Hematopoietic multipotent progenitor cell (in vitro differentiated cells): ENCODE results near the gene CFD. TPM values are rescaled to one million over a fixed set of nuclear protein-coding genes. Genes with fewer than 3 reads are reported as not detected.
"Not testable (repeated sequence)": the region's sequence is repeated elsewhere in the genome, so short reads cannot be mapped to it uniquely, and the experiment has no call there.

Experiments used
- DNase-seq, 3 donors: peaks; one replicate each; pipeline ENCODE4 v3.0.0-alpha.2; 2011 to 2015; ENCODE audit warnings: low read depth in 2 of 3, low spot score in 2 of 3
- total RNA-seq: library from RNA; depleted of rRNA; stranded (reverse); fragments of >200 nt; gene quantifications from one replicate; pipeline ENCODE4 v1.2.3, GENCODE V29; 2012

CFD gene
- total RNA-seq, 1 donor: 9.4 TPM

DNA sequence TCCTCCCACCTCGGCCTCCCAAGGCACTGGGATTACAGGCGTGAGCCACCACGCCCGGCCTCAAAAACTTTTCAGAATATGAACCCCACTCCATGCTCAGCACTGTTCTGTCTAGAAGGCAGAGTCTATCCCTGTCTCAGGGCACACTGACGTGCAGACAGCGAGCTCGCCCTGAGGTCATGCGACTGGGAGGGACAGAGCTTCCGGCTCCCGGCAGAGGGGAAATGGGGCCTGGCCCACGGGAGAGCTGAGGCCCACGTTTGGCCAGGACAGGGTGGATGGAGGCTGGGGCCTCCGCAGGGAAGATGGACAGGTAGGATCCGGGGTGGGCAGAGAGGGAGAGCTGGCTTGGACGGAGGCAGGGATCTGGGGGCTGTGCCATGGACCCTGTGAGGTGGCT lies 34.6 kb upstream of the CFD start:
- no peak for DNase-seq

DNA sequence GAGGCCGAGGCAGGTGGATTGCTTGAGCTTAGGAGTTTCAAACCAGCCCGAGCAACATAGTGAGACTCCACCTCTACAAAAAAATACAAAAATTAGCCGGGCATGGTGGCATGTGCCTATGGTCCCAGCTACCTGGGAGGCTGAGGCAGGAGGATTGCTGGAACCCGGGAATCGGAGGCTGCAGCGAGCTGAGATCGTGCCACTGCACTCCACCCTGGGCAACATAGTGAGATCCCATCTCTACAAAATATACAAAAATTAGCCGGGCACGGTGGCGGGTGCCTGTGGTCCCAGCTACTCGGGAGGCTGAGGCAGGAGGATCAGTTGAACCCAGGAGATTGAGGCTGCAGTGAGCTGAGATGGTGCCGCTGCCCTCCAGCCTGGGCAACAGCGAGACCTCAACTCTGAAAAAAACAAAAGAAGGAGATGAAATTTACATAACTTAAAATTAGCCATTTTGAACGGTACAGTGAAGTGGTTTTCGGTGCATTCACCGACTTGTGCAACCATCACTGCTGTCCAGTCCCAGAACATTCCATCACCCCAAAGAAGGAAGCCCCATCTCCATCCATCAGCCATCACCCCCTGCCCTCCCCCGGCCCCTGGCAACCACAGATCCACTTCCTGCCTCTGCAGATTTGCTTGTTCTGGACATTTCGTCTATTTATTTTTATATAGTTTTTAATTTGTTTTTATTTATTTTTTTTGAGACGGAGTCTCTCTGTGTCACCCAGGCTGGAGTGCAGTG lies 33.4 kb upstream of the CFD start:
- no peak for DNase-seq

DNA sequence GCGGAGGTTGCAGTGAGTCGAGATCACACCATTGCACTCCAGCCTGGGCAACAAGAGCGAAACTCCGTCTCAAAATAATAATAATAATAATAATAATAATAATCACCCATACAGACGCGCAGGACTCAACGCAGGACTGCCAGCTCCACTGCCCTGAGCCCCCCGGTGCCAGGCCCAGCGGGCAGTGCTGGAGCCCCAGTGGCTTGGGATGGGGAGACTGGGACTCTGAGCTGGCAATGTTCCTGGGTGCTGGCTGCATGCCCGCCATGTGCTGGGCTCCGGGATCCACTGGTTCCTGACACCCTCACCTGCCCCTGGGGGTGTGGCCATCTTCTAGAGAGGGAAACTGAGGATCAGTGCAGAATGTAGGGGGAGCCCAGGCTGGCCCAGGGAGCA lies 32.2 kb upstream of the CFD start:
- DNase-seq: no peak

DNA sequence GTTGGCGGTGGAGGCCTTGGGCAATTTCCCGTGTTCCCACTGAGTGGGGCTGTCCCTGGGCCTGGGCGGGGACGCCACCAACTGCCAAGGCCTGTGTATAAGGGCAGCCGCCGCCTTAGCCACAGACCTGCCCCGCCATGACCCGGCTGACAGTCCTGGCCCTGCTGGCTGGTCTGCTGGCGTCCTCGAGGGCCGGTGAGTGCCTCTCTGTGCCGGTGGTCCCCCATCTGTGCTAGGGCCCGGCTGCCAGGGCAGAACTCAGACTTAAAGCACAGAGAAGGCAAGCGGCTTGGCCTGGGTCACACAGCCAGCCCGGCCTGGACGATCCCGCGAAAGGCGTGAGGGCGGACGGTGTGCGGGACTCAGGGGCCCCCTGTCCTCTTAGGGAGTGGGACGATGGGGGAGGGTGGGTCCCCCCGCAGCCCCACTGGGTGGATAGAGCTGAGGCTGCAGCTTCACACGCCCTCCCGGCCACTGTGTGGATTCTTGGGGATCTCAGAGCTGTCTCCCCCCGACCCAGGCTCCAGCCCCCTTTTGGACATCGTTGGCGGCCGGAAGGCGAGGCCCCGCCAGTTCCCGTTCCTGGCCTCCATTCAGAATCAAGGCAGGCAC lies 31.6 kb upstream of the CFD start, which contains the start of gene AZU1:
Gene AZU1, plus strand, starts transcription at position 128 of the 612 bp plus-strand sequence. Its CDS starts 10 bp downstream, at position 138.
- DNase-seq: no peak

DNA sequence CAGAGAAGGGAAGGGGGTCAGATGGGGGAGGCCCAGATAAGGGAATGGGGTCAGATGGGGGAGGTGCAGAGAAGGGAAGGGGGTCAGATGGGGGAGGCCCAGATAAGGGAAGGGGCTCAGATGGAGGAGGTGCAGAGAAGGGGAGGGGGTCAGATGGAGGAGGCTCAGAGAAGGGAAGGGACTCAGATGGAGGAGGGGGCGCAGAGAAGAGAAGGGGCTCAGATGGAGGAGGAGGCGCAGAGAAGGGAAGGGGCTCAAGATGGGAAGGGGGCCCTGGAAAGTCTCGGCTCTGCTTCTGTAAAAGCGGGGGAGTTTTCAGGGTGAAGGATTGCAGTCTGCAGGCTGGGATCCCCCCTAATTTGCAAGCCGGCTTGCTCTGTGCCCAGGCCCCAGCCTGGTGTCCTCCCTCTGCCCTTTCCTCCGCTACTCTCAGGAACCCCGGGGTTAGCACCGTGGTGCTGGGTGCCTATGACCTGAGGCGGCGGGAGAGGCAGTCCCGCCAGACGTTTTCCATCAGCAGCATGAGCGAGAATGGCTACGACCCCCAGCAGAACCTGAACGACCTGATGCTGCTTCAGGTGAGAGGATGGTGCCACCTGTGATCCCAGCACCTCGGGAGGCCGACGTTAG lies 30.2 kb upstream of the CFD start:
- no peak for DNase-seq

DNA sequence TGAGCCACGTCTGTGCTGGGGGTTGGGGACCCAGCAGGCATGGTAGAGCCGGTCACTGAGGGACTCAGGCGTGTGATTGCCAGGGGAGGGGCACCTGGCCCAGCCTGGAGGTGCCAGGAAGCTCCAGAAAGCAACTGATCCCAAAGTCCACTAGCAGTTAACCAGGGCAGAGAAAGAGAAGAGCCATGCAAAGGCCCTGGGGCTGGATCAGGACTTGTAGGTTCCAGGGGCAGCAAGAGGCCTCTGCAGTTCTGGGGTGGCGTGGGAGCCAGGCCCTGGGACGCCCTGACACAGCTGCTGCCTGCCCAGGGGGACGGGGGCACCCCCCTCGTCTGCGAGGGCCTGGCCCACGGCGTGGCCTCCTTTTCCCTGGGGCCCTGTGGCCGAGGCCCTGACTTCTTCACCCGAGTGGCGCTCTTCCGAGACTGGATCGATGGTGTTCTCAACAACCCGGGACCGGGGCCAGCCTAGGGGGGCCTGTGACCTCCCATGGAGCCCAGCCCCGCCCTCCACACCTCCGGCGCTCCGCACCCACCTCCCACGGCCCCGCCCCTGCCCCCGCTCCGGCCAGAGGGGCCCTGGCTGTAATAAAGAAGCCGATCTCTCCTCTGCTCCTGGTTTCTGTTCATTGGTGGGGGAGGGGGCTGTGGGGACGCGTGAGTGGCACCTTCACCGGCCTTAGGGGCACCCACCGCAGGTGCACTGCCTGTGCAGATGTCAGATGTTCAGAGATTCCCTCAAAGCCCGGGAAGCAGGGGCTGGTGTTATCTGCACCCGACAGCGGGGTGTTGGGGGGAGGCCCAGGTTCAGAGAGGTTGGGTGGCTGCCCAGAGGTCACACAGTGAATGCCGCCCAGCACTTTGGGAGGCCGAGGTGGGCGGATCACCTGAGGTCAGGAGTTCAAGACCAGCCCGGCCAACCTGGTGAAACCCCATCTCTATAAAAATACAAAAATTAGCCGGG lies 27.8 kb upstream of the CFD start:
- no peak for DNase-seq

DNA sequence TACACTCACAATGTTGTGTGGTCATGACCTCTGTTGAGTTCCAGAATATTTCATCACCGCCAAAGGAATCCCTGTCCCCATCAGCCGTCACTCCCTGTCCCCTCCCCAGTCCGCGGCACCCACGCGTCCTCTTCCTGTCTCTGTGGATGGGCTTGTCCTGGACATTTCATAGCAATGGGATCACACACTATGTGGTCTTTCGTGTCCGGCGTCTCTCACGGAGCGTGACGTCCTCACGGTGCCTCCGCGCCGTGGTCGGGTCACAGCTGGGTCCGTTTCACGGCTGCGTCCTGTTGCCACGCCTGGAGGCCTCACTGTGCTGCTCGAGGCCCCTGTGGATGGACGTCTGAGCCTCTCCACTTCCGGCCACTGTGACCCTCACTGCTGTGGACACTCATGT lies 25.2 kb upstream of the CFD start:
- no peak for DNase-seq

DNA sequence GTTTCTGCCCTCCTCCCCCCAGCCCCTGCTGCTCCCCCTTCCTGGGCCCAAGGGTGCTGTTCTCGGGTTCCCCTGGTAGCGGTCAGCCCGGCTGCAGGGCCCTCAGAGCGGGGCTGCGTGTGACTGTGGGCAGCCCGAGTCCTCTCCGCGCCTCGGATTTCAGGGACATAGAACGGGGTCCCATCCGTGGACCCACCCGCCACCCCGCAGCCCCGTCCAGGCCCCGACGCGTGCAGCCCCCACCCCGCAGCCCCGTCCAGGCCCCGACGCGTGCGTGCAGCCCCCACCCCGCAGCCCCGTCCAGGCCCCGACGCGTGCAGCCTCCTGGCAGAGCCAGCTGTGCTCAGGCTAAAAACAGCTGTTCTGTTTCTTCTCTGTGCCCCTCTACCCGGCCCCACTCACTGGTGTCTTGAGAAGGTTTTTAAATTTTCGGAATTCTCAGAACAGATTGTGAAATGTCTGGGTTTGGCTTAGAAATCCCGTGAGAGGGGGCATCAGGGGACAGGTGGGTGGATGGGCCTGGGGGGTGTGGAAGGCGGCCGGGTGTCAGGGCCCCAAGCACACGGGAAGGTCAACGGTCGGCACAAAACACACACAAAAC lies 24.2 kb upstream of the CFD start:
- DNase-seq: no peak

DNA sequence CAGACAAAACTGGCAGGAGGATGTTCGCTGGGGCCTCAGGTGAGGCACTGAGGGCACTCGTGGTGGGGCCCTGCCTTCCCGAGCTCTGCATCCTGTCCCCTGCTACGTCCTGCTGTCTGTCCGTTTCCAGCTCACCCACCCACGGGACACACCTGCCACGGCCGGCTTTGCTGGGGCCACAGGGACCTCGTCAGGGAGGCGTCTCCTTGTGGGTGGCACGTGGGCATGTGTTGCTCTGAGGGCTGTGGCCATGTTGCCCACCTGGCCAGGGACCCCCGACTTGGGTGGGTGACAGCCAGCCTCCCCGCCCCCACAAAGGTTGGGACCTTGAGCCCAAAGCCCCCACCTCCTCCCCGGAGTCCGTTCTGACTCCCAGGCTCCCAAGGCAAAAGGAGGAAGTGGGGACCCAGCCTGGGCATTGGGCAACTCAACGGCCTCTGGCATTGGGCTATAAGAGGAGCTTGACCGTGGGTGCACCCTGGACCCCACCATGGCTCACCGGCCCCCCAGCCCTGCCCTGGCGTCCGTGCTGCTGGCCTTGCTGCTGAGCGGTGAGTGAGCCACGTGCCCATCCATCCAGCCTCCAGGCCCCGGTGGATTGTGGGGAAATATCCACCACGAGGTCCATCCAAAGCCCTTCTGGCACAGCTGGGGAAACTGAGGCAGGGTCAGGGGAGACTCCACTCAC lies 18.8 kb upstream of the CFD start, which contains the start of gene PRTN3:
Gene PRTN3, plus strand, starts transcription at position 481 of the 688 bp plus-strand sequence. Its CDS starts 10 bp downstream, at position 491.
- DNase-seq: no peak

DNA sequence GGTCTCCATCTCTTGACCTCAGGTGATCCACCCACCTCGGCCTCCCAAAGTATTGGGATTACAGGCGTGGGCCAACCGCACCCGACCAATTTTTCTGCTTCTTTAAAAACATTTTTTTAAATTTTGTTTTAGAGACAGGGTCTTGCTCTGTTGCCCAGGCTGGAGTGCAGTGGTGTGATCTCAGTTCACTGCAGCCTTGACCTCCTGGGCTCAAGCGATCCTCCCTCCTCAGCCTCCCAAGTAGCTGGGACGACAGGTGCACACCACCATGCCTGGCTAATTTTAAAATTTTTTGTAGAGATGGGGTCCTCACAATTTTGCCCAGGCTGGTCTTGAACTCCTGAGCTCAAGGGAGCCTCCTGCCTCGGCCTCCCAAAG lies 16.7 kb upstream of the CFD start:
- DNase-seq: not testable (repeated sequence)

DNA sequence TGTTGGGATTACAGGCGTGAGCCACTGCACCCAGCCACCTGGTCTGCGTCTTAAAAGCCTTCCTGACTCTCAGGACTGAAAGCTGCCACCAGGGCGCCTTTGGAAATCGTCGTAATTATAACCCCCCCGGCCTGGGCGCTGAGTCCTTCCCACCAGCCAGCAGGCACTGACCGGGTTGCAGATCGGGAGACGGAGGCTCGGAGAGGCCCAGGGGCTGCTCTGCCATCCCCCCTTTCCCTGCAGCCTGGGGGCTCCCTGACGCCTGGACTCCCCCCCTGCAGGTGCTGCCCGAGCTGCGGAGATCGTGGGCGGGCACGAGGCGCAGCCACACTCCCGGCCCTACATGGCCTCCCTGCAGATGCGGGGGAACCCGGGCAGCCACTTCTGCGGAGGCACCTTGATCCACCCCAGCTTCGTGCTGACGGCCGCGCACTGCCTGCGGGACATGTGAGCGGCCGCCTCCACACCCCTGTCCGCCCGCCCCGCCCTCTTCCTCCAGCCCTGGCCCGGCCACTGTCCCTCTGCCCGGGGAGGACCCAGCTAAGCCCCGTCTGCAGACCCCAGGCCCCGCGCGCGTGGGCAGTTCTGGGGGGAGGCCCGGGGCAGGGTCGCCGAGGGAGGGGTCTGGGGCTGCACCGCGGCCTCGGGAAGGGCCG lies 16.2 kb upstream of the CFD start:
- no peak for DNase-seq

DNA sequence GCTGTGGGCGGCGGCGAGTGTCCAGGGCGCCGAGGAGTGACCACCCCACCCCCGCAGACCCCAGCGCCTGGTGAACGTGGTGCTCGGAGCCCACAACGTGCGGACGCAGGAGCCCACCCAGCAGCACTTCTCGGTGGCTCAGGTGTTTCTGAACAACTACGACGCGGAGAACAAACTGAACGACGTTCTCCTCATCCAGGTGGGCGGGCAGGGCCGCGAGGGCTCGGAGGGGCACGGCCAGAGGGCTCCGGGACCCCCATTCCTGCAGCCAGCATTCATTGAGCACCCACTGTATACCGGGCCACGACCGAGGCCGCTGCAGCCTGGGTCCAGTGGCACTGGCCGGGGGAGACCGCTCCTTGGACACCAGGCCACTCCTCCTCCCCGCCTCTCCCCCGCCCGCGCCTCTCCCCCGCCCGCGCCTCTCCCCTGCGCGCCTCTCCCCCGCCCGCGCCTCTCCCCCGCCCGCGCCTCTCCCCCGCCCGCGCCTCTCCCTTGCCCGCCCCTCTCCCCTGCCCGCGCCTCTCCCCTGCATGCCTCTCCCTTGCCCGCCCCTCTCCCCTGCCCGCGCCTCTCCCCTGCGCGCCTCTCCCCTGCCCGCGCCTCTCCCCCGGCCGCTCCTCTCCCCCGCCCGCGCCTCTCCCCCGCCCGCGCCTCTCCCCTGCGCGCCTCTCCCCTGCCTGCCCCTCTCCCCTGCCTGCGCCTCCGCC lies 15.5 kb upstream of the CFD start:
- no peak for DNase-seq

DNA sequence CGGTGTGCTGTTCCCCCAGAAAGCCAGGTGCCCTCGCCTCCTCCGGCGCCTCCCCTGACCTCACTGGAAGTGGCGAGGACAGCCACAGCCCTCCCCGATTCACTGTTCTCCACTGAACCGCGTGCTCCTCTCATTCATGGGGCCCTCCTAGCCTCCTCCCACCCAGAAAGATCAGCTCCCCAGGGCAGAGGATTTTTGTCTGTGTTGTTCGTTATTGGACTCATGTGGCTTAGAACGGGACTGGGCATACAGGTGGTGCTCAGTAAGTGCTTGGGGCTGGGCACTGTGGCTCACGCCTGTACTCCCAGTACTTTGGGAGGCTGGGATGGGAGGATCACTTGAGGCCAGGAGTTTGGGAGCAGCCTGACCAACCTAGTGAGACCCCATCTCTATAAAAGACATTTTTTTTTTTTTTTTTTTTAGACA lies 14.9 kb upstream of the CFD start:
- DNase-seq: peak in 1 of 3 donors; percentile 38

DNA sequence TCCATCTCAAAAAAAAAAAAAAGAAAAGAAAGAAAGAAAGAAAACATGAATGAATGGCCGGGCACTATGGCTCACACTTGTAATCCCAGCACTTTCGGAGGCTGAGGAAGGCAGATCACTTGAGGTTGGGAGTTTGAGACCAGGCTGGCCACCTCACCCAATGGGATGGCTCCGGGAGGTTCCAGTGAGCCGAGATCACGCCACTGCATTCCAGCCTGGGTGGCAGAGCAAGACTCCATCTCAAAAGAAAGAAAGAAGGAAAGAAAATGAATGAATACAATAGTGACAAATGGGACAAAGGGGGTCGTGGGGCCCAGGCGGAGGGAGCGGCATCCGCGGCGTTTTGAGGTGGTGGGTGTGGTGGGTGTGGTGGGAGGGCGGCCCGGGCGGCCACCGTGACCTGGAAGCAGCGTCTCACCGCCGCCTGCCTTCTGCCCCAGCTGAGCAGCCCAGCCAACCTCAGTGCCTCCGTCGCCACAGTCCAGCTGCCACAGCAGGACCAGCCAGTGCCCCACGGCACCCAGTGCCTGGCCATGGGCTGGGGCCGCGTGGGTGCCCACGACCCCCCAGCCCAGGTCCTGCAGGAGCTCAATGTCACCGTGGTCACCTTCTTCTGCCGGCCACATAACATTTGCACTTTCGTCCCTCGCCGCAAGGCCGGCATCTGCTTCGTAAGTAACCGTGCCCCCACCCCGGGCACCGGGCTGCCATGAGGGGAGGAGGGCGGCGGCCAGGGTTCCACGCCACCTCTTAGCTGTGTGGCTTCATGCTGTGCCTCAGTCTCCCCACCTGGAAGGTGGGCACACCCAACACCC lies 13.6 kb upstream of the CFD start:
- no peak for DNase-seq

DNA sequence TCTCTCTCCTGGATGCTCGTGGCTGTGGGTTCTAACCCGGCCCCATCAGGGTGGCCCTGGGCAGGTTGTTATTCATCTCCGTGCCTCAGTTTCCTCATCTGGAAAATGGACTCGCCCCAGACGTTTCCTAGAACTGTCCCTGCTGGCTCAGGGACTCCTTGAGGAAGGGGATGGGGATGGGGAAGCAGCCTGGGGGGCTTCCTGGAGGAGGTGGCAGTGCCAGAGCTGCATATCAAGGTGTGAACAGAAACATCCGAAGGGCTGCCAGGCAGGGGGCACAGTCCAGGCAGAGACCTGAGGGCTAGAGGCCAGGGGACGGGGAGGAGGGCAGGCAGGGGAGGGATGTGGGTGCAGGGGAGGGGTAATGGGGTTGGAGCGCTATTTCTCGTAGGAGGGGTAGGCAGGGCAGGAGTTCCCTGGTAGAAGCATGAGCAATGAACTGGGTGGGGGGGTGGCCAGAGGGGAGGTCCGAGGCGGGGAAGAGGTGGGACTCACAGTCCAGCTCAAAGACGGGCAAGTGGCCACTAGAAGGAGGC lies 11.0 kb upstream of the CFD start:
- no peak for DNase-seq

DNA sequence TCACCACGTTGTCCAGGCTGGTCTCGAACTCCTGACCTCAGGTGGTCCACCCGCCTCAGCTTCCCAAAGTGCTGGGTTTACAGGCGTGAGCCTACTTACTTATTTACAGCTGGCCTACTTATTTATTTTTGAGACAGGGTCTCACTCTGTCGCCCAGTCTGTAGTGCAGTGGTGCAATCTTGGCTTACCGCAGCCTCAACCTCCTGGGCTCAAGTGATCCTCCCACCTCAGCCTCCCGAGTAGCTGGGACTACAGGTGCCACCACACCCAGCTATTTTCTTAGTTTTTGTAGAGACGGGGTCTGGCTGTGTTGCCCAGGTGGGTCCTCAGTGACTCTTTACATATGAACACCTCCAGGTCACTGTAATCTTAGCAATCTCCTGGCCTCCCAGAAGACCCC lies 10.3 kb upstream of the CFD start:
- DNase-seq: not testable (repeated sequence)

DNA sequence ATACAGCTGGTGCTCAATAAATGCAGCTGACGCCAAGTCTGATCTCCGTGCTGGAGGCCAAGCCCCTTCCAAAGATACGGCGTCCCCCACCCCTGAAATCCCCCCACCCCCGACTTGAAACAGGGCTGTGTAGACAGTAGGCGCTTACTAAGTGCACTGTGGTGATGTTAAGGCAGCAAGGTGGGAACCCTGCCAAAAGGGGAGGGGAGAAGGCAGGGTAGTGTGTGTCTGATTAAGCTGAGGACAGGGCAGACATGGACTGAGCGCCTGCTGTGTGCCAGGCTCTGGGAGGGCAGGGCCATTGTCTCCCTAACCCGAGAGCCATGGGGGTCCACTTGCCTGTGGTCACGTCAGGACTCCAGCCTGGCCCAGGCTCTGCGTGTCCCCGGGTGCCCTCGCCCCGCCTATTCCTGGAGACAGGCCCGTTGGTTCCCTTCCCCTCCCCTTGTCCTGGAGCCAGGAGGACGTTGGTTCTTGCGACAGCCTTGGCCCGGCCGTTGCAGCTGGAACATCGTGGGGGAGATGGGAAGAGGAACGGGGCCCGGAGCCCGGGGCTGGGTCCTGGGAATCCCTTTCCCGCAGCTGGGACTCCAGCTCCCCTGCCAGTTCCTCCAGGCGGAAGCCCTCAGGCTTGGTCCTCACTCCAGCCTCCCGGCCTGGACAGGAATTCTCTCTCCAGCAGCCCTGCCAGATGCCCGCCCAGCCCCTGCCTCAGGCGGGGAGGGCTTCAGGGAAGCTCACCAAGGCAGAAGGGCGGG lies 9.1 kb upstream of the CFD start:
- DNase-seq: peak in 1 of 3 donors; percentile 49
